GM21367 (cell line): ENCODE data around the gene MAP7D3.
"Not testable (repeated sequence)": the region's sequence is repeated elsewhere in the genome, so short reads cannot be mapped to it uniquely, and the experiment has no call there.

Source experiments
- ATAC-seq: cut with Tn5 transposase; IDR thresholded peaks from one replicate; pipeline ENCODE4 v1.9.1; 2021; ENCODE audit not compliant: unreplicated experiment

Gene MAP7D3

DNA sequence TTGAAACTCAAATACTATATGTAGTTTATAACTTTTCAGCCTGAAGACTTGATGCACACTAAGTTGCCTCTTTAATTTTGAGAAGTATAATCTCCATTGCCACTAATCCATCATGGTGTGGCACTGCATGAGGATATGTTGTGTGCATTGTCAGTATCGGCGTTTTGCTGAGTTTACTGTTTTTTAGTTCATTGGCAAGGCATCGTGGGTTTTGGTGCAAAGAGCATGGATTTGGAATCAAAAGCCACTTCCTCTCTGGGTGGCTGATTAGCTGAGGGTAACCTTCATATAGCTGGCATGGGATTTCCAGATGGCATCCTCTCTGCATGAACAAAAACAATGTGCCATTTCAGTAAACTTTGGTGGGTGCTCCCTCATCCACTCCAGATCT lies 65.2 kb downstream of the MAP7D3 start:
- no peak for ATAC-seq

DNA sequence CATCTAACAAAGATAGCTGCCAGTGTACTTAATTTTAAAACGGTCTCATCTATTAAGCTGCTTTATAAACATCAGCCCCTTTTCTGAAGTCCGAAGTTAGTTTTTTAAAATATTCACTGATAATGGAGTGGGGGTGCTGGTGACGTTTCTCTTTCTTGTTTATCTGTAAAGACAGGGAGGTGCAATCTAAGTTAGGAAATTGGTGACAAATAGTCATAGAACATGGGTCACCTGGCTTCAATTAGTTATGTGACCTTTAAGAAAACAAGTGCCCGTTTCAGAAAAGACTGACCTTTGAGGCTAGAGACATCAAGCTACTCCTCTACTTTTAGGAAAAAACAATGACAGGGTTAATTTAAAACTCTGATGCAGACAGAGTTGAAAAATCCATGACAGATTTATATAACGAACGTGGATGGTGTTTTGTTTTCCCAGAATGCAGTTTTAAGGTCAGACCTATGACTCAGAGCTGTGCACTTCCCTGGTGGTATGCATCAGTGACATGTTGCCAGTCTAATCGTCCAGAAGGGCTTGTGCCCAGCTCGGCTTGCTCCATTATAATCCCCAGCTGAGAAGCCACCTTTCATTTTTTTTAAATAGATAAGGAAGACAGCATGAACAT lies 65.7 kb downstream of the MAP7D3 start:
- ATAC-seq, result no peak

- ATAC-seq, result no peak
Observed at GRCh38 chrX:136183917-136184316, 67.3 kb downstream of the MAP7D3 start.

GRCh38 chrX:136183172-136183571 lies 68.0 kb downstream of the MAP7D3 start:
- ATAC-seq, result no peak

DNA sequence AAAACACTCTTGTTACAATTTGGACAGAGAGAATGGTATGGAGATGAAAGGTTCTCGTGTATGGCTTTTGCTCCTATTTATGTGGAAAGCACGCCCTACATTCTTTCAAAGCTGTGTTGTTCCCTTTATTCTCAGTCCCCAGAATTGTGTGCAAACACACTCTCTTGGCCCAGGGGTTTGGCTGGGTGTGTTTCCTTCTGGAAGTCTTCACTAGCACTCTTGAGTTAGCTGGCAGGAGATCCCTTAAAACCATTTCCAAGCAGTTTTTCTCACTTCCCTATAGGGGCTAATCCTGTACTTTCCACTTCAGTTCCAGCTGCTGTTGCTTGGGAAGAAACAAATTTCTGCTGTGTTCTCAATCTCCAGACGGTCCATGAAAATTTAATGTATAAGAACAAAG lies 68.8 kb downstream of the MAP7D3 start:
- ATAC-seq, result no peak

- ATAC-seq, result no peak
Observed at GRCh38 chrX:136179133-136179532, 72.1 kb downstream of the MAP7D3 start.

DNA sequence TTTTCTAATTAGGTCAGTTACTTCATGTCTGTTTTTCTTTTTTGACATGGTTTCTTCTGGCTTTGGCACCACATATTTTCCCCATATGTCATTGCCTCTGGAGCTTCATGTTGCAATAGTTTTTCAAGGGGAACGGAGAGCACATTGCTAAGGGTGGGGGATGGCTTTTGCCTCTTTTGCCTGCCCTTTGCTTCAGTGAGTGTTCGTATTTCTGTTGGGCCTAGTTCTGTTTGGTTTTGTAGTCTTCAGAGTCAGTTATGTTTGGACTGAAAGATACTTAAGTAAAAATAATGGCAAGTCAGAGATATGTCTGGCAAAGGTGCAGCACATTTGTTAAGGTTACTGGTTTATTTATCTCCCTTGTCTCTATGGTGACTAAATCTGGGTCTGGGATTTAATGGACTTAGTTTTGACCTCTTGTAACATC lies 74.8 kb downstream of the MAP7D3 start:
- ATAC-seq, result no peak

GRCh38 chrX:136171420-136171819 lies 79.8 kb downstream of the MAP7D3 start:
- ATAC-seq, result no peak

- ATAC-seq, result no peak
Observed at GRCh38 chrX:136170139-136170800, 80.9 kb downstream of the MAP7D3 start.

DNA sequence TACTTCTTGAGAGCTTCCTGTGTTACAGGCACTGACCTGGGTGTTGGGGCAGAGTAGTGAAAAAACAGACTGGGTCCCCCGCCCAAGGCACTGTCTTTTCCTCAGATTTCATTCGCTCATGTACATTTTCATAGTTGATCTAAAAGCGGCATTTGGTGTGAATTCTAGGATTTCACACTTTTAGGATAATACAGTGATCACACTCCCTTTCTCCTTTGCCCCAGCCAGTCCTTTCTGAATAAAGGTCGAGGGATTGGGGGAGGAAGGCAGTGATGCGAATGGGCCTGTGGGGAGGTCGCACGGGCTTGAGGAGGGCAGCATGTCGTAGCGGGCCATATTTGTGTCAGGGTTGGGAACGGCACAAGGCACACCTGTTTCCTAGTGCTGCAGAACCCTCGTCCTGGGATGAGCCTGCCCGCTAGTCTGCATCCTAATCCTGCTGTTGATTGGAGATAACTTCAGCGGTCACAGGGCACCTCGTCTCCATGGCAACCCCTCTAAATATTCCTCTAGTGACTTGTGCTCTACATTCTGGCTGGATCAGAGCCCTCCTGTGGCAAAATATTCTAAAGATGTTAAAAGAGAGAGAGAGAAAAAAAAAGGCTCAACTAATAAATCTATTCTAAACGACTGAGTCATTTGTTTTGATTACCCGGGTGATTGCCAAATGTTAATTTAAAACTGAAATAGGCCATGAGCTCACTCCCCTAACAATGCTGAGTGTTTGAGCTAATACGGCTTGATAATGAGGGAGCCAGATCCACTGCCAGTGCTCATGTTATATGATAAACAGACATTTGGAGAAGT lies 82.1 kb downstream of the MAP7D3 start:
- ATAC-seq, result no peak

GRCh38 chrX:136167989-136168388 lies 83.2 kb downstream of the MAP7D3 start:
- not testable (repeated sequence) for ATAC-seq

- no peak for ATAC-seq
Observed at GRCh38 chrX:136166221-136166855, 84.9 kb downstream of the MAP7D3 start.

DNA sequence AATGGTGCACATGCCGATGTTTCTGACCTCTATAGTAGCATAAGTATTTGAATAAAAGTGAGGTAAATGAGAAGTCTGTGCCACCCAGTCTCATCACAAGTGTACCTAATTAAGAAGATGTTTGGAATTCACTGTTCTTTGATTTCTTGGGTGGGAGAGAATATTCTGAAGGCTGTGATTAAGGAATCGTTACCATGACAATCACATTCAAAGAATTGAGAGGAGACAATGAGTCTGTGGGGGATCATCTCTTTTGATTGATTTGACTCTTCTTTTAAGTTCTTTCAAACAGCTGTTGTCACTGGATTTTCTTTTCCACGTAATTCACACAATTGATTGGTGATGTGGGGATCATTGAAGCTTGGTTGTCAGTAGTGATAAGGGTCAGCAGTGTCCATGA lies 85.8 kb downstream of the MAP7D3 start:
- ATAC-seq, result no peak

DNA sequence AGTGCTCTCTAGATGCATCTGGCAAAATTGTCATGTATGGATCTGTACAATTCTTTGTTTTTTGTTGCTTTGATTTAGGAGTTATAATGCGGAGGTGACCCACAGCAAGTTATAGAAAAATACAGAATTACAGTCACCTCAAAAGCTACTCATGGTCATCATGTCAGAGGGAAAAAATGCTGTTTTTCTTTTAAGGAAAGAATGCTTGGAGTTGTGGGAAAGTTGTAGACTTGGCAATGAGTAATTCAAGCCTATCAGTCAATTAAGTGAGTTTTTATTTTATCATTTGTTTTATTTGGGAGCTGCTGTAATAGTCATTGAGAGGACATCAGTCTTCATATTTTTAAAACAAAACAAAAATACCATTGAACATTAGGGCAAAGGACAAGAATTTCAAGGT lies 87.5 kb downstream of the MAP7D3 start:
- ATAC-seq, result no peak
